AG08396 (cell line): ENCODE data around the gene DOP1A.
"Not testable (repeated sequence)": the region's sequence is repeated elsewhere in the genome, so short reads cannot be mapped to it uniquely, and the experiment has no call there.

Source experiments
- DNase-seq: peaks from one replicate; pipeline ENCODE4 v3.0.0; 2012; ENCODE audit warnings: low spot score, mixed read lengths

DOP1A gene

DNA sequence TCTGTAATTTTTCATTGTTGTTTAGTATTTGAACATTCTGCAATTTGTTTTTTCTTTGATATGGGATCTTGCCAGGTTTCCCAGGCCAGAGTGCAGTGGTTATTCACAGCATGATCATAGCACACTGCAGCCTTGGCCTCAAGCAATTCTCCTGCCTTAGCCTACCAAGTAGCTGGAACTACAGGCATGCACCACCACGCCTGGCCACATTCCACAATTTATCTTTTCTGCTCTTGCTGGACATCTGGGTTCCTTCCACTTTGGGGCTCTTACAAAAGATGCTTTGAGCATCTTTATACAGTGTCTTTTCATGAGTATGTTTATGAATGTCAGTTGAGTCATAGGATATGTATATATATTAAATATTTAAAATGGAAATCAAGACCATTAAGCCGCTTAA, 83.6 kb downstream of the DOP1A start:
- DNase-seq = no peak

- no peak for DNase-seq
These were observed 85.4 kb downstream of the DOP1A start for GRCh38 chr6:83152913-83153312.

DNA sequence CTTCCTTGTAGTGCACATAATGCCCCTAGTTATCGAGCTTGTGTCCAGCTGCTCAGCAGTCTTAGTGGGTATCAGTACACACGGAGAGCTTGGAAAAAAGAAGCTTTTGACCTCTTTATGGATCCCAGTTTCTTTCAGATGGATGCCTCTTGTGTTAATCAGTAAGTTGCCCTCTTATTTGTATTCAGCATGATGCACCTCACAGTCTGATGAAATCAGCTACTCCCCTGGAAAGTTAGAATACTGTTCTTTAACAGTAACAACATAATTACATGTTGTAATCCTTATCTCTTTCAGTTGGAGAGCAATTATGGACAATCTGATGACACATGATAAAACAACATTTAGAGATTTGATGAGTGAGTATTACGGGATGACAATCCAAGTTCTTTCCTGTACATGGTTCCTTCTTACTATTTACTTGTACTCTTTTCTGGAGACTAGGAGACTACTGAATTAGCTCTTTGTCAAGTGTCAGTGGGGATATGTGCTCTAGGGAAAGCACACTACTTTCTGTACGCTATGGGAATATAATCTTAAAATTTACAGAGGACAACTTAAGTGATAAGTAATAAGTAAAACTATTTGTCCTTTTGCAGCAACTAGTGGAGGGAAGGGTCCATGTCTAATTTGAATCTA, 86.5 kb downstream of the DOP1A start:
- DNase-seq = no peak

DNA sequence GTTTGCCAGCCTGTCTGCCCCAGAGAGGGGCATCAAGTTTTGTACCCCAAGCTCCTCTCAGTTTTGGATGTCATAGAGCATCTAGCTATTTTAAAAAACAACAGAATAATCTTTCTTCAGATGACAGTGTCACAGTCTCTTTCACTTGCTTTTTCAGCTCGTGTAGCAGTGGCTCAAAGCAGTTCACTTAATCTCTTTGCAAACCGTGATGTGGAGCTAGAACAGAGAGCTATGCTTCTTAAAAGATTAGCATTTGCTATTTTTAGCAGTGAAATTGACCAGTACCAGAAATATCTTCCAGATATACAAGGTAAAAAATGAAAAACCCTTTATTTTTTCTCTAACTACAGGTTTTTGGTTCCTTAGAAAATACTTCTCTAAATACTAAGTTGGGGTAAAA, 88.3 kb downstream of the DOP1A start:
- DNase-seq = no peak

DNA sequence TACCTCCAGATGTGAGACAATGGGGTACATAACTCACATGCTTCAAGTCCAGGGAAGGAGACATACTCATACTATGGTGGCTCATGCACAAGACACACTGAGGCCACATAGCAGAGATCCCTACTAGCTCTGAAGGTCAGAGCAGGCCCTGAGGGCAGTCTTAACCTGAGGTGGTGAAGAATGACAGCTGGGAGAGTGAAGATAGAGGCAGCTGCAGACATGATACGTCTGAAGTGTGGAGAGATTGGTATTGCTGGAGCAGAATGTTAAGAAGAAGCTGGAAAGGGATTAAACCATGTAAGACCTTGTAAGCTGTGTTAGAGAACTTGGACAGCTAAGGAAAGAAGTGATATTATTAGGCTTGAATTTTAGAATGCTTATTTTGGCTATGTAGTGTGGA, 92.7 kb downstream of the DOP1A start:
- DNase-seq = no peak

DNA sequence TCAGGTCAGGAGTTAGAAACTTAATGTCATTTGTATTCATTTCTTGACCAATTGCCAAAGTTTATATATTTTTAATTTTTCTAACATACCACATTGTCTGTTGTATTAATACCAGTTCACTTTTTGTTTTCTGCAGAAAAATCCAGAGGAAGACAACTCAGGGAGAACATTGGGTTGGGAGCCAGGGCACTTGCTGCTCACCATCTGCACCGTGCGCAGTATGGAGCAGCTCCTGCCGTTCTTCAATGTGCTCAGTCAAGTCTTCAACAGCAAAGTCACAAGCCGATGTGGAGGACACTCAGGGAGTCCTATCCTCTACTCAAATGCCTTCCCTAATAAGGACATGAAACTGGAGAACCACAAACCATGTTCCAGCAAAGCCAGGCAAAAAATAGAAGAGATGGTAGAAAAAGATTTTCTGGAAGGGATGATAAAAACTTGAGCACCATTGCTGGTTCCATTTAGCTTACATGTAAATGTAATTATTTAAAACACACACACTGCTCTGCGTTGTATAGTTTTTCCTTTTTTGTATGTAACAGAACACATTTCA, 100.3 kb downstream of the DOP1A start:
- DNase-seq = no peak

- no peak for DNase-seq
These were observed 101.1 kb downstream of the DOP1A start for GRCh38 chr6:83168556-83168955.

DNA sequence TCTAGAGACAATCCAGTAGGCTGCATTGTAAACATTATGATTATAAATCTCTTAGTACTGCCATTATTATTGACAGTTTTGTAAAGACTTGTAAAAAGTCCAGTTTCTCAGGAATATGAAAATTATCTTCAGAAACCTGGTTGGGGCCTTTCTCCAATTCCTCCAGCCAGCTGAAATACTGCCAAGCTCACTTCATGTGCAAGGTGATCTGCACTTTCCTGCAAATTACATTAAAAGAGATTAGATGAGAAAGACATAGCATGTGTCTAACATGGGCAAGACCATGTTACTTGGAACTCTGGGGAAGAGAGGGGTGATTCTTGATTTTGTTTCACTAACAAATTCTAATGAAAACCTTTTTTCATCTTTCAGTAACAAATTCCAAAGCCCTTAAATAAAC, 101.6 kb downstream of the DOP1A start:
- no peak for DNase-seq

DNA sequence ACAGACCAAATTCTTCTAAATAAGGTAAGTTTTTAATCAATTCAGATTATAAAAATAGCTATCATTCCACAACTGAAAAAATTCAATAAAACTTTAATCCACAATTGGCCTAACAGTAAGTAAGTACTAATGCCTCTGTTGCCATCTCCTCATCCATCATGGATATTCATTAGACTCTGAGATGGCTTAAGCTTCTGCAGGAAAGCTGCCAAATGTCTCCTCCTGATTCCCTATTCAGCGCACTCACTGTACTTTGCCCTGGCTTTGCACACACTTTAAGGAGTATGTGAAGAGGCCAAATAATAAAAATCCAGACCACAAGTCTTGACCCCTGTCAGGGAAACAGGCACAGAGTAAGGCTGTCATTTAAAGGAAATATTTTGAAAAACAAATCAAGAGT, 102.0 kb downstream of the DOP1A start:
- no peak for DNase-seq

GRCh38 chr6:83176246-83176645, 108.8 kb downstream of the DOP1A start:
- no peak for DNase-seq

GRCh38 chr6:83180426-83180950, 113.0 kb downstream of the DOP1A start:
- DNase-seq = no peak

- DNase-seq = no peak
These were observed 114.6 kb downstream of the DOP1A start for GRCh38 chr6:83182114-83182513.

DNA sequence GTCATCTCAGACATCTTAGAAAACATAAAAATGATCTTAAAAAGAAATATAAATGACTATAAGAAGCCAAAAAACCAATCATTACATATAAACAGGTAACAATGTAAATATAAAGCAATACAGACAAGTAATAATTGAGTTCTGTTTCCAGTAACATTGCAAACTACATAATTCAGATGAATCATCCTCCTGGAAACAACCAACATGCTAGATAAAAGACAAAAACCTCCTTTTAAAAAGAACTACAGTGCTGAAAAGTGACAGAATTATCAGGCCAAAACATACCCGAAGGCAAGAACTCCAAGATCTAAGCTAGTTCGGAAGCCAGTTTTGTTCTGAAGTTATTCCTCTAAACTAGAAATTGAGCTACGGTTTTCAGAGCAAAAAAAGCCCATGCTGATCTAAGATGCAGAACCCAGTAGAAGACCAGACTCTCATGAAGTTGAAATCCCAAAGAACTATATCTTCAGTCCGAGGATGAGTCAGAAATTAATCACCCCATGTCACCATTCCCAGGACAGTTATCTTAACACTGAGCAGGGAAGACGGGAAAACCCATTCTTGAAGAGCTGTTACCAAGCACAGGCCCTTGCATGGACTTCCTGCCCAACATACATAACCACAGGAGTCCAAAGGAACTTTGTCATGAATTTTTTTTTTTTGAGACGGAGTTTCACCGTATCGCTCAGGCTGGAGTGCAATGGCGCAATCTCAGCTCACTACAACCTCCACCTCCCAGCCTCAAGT, 115.8 kb downstream of the DOP1A start:
- DNase-seq = peak; percentile 56

GRCh38 chr6:83185096-83185495, 117.6 kb downstream of the DOP1A start:
- DNase-seq = no peak

DNA sequence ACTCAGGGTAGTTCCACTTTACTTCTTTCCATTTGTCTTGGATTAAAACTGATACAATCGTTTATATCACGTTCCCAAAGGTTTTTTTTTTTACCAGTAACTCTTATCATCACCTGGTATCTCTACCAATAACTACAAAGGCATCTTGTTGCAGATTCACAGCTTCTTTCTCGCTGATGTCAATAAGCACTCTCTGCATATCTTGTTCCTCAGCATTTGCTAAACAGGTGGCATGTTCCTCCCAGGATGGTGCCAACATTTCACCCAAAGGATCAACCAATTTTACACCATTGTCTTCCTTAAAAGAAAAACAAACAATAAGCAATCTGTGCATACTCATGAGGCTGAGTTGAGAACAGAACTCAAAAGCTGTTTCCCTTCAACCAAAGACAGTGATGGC, 121.0 kb downstream of the DOP1A start:
- no peak for DNase-seq

DNA sequence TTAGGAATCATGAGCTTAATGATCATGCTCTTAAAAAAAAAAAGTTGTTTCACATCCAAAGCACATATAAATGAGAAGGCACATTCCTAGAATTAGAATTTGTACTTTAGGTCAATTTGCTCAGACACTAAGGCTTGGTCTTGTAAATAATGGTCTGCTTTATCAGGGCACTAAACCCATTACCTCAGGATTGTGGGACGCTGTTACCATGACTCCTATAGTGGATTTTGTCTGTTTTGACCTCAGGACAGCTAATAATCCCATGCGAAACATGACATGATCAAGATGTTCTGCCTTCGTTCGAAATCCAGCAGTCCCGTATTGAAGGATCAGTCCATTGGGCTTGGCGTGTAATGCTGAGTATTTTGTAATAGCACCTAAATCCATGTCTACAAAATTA, 123.2 kb downstream of the DOP1A start:
- DNase-seq = no peak

GRCh38 chr6:83191974-83192373, 124.5 kb downstream of the DOP1A start:
- DNase-seq = not testable (repeated sequence)

GRCh38 chr6:83192456-83192855, 125.0 kb downstream of the DOP1A start:
- DNase-seq = peak; percentile 38

GRCh38 chr6:83192871-83193746, 125.6 kb downstream of the DOP1A start, which contains the start of the genes PGM3 and RWDD2A:
TSS of gene PGM3 (minus strand) at chr6:83193265. CDS start at chr6:83191012, 2,253 bp downstream.
TSS of gene RWDD2A (plus strand) at chr6:83193357. CDS start at chr6:83194452, 1,095 bp downstream.
- peak; percentile 98 for DNase-seq

- peak; percentile 75 for DNase-seq
These were observed 126.5 kb downstream of the DOP1A start for GRCh38 chr6:83193747-83194566.
